Middle frontal gyrus (tissue), 1 donor: ENCODE measurements around the gene HMGN5.

Experiments used
- DNase-seq: peaks from one replicate; pipeline ENCODE4 v3.0.0-alpha.2; 2015; ENCODE audit warnings: low spot score; ENCODE audit errors: extremely low spot score

Gene HMGN5

GRCh38 chrX:81120258-81120935, 81.3 kb downstream of the HMGN5 start:
- DNase-seq = no peak

GRCh38 chrX:81114757-81115156, 87.0 kb downstream of the HMGN5 start:
- no peak for DNase-seq

- DNase-seq = no peak
Observed at GRCh38 chrX:81110286-81110685, 91.4 kb downstream of the HMGN5 start.

GRCh38 chrX:81082649-81083048, 119.1 kb downstream of the HMGN5 start:
- DNase-seq = no peak
